PFSK-1 (cell line): ENCODE measurements around the gene KAT2B.

Source experiments
- POLR2AphosphoS5 ChIP-seq: IDR thresholded peaks from 2 replicates; pipeline ENCODE4 v1.6.1; 2012; ENCODE audit warnings: low read depth, mild to moderate bottlenecking, control low read depth, low read length, moderate library complexity
- REST ChIP-seq, 2 experiments: IDR thresholded peaks; 2 replicates each; pipeline versions ENCODE4 v1.6.1 to v1.8.0; 2011 to 2012; ENCODE audit warnings: low read depth in 2 of 2, low read length in 2 of 2, control low read depth in 1 of 2, inconsistent platforms in 1 of 2, mild to moderate bottlenecking in 1 of 2, moderate library complexity in 1 of 2; ENCODE audit not compliant: insufficient read depth in 1 of 2
- SIN3A ChIP-seq: IDR thresholded peaks from 2 replicates; pipeline ENCODE4 v1.6.1; 2012; ENCODE audit warnings: mild to moderate bottlenecking, low read length, moderate library complexity, borderline replicate concordance; ENCODE audit not compliant: insufficient read depth
- TAF1 ChIP-seq: IDR thresholded peaks from 2 replicates; pipeline ENCODE4 v1.6.1; 2012; ENCODE audit warnings: low read length, control low read depth, borderline replicate concordance; ENCODE audit not compliant: insufficient read depth

GRCh38 chr3:20055842-20056241, 15.6 kb downstream of the KAT2B start:
- TF ChIP-seq POLR2AphosphoS5 (no peak), REST (IDR thresholded peaks at IDR 0.05; ENCODE audit: insufficient read depth in 1 of 2, low read depth in 2 of 2, low read length in 2 of 2) (no peak), TAF1 (no peak), SIN3A (no peak)
